PFSK-1 (cell line): ENCODE data around the gene WDR36.

Source experiments
- FOXP2 ChIP-seq: optimal IDR thresholded peaks from 2 replicates; pipeline ENCODE3; 2011; ENCODE audit warnings: borderline replicate concordance, control low read depth, inconsistent platforms; ENCODE audit not compliant: insufficient read depth; ENCODE audit errors: extremely low read length, extremely low read depth
- POLR2AphosphoS5 ChIP-seq: IDR thresholded peaks from 2 replicates; pipeline ENCODE4 v1.6.1; 2012; ENCODE audit warnings: low read depth, mild to moderate bottlenecking, control low read depth, low read length, moderate library complexity
- REST ChIP-seq, 2 experiments: IDR thresholded peaks; 2 replicates each; pipeline versions ENCODE4 v1.6.1 to v1.8.0; 2011 to 2012; ENCODE audit warnings: low read depth in 2 of 2, low read length in 2 of 2, control low read depth in 1 of 2, inconsistent platforms in 1 of 2, mild to moderate bottlenecking in 1 of 2, moderate library complexity in 1 of 2; ENCODE audit not compliant: insufficient read depth in 1 of 2
- SIN3A ChIP-seq: IDR thresholded peaks from 2 replicates; pipeline ENCODE4 v1.6.1; 2012; ENCODE audit warnings: mild to moderate bottlenecking, low read length, moderate library complexity, borderline replicate concordance; ENCODE audit not compliant: insufficient read depth
- TAF1 ChIP-seq: IDR thresholded peaks from 2 replicates; pipeline ENCODE4 v1.6.1; 2012; ENCODE audit warnings: low read length, control low read depth, borderline replicate concordance; ENCODE audit not compliant: insufficient read depth

WDR36 gene

GRCh38 chr5:111132076-111132475, 39.9 kb downstream of the WDR36 start:
- TF ChIP-seq POLR2AphosphoS5 (no peak), SIN3A (no peak), REST (IDR thresholded peaks at IDR 0.05; ENCODE audit: insufficient read depth in 1 of 2, low read depth in 2 of 2, low read length in 2 of 2) (no peak), FOXP2 (no peak), TAF1 (no peak)

- TF ChIP-seq FOXP2: no peak
- TF ChIP-seq TAF1: no peak
- no peak for TF ChIP-seq REST (IDR thresholded peaks at IDR 0.05; ENCODE audit: insufficient read depth in 1 of 2, low read depth in 2 of 2, low read length in 2 of 2)
- TF ChIP-seq POLR2AphosphoS5: no peak
- TF ChIP-seq SIN3A: no peak
These were observed 40.7 kb downstream of the WDR36 start for GRCh38 chr5:111132731-111133435.

- no peak for TF ChIP-seq SIN3A
- TF ChIP-seq REST (IDR thresholded peaks at IDR 0.05; ENCODE audit: insufficient read depth in 1 of 2, low read depth in 2 of 2, low read length in 2 of 2): no peak
- TF ChIP-seq TAF1: no peak
- no peak for TF ChIP-seq POLR2AphosphoS5
- no peak for TF ChIP-seq FOXP2
These were observed 41.2 kb downstream of the WDR36 start for GRCh38 chr5:111133436-111133751.

GRCh38 chr5:111134087-111134486, 41.9 kb downstream of the WDR36 start:
- no peak for TF ChIP-seq SIN3A
- TF ChIP-seq TAF1: no peak
- TF ChIP-seq FOXP2: no peak
- no peak for TF ChIP-seq POLR2AphosphoS5
- no peak for TF ChIP-seq REST (IDR thresholded peaks at IDR 0.05; ENCODE audit: insufficient read depth in 1 of 2, low read depth in 2 of 2, low read length in 2 of 2)

GRCh38 chr5:111134864-111135263, 42.7 kb downstream of the WDR36 start:
- TF ChIP-seq FOXP2 (no peak), REST (IDR thresholded peaks at IDR 0.05; ENCODE audit: insufficient read depth in 1 of 2, low read depth in 2 of 2, low read length in 2 of 2) (no peak), POLR2AphosphoS5 (no peak), SIN3A (no peak), TAF1 (no peak)
